H9 (cell line): ENCODE measurements around the gene KIF18B. TPM values are rescaled to one million over a fixed set of nuclear protein-coding genes. Genes with fewer than 3 reads are reported as not detected.
A peak's percentile ranks its signal among the peaks of the same experiment; 100 is the strongest.

Experiments
- DNase-seq: peaks from one replicate; pipeline ENCODE4 v3.0.0-alpha.2; 2017
- H2AFZ ChIP-seq: one replicate; pipeline ENCODE4 v1.6.1; 2013; ENCODE audit warnings: mild to moderate bottlenecking, low read length, control low read depth, moderate library complexity
- H2AK5ac ChIP-seq: 2 replicates; pipeline ENCODE4 v1.6.1; 2013; ENCODE audit warnings: low read length, control low read depth, mixed read lengths; ENCODE audit not compliant: insufficient read length
- H2BK120ac ChIP-seq: one replicate; pipeline ENCODE4 v1.6.1; 2013; ENCODE audit warnings: low read depth, mild to moderate bottlenecking, low read length, control low read depth, inconsistent platforms; ENCODE audit not compliant: poor library complexity, severe bottlenecking
- H2BK12ac ChIP-seq: 2 replicates; pipeline ENCODE4 v1.6.1; 2013; ENCODE audit warnings: low read length, control low read depth, mixed read lengths, low read depth; ENCODE audit not compliant: insufficient read length
- H2BK15ac ChIP-seq: 2 replicates; pipeline ENCODE4 v1.6.1; 2013; ENCODE audit warnings: low read depth, low read length, control low read depth
- H2BK20ac ChIP-seq: one replicate; pipeline ENCODE4 v1.6.1; 2013; ENCODE audit warnings: low read depth, mild to moderate bottlenecking, low read length, control low read depth, inconsistent platforms; ENCODE audit not compliant: poor library complexity, severe bottlenecking
- H2BK5ac ChIP-seq: 2 replicates; pipeline ENCODE4 v1.6.1; 2013; ENCODE audit warnings: low read length, control low read depth, mixed read lengths; ENCODE audit not compliant: insufficient read length
- H3K14ac ChIP-seq: 2 replicates; pipeline ENCODE4 v1.6.1; 2013; ENCODE audit warnings: low read length, control low read depth; ENCODE audit not compliant: insufficient read depth
- H3K18ac ChIP-seq: 2 replicates; pipeline ENCODE4 v1.6.1; 2013; ENCODE audit warnings: low read depth, mild to moderate bottlenecking, mixed read lengths, low read length, control low read depth; ENCODE audit not compliant: insufficient read length
- H3K23ac ChIP-seq: 2 replicates; pipeline ENCODE4 v1.6.1; 2013; ENCODE audit warnings: low read length, control low read depth, mixed read lengths, low read depth; ENCODE audit not compliant: insufficient read length
- H3K23me2 ChIP-seq: 2 replicates; pipeline ENCODE4 v1.6.1; 2013; ENCODE audit warnings: low read depth, mild to moderate bottlenecking, mixed read lengths, low read length, control low read depth; ENCODE audit not compliant: insufficient read length, poor library complexity, severe bottlenecking
- H3K27ac ChIP-seq: 2 replicates; pipeline ENCODE4 v1.5.1; 2013; ENCODE audit warnings: low read length, control low read depth, mixed read lengths, low read depth; ENCODE audit not compliant: insufficient read length
- H3K27me3 ChIP-seq: 2 replicates; pipeline ENCODE4 v1.6.1; 2013; ENCODE audit warnings: low read length, control low read depth, inconsistent platforms; ENCODE audit not compliant: insufficient read depth
- H3K4ac ChIP-seq: 2 replicates; pipeline ENCODE4 v1.6.1; 2013; ENCODE audit warnings: low read depth, mild to moderate bottlenecking, control low read depth, inconsistent platforms, low read length, moderate library complexity
- H3K4me1 ChIP-seq: 2 replicates; pipeline ENCODE4 v1.6.1; 2013; ENCODE audit warnings: low read length, control low read depth, inconsistent platforms; ENCODE audit not compliant: insufficient read depth
- H3K4me2 ChIP-seq: 2 replicates; pipeline ENCODE4 v1.6.1; 2013; ENCODE audit warnings: low read length, control low read depth, mixed read lengths; ENCODE audit not compliant: insufficient read length, insufficient read depth
- H3K56ac ChIP-seq: 2 replicates; pipeline ENCODE4 v1.6.1; 2013; ENCODE audit warnings: low read depth, mild to moderate bottlenecking, mixed read lengths, low read length, control low read depth; ENCODE audit not compliant: insufficient read length
- H3K79me1 ChIP-seq: 2 replicates; pipeline ENCODE4 v1.6.1; 2013; ENCODE audit warnings: low read depth, mild to moderate bottlenecking, moderate library complexity, low read length, control low read depth, inconsistent platforms; ENCODE audit not compliant: insufficient read depth, poor library complexity, severe bottlenecking
- H3K79me2 ChIP-seq: 2 replicates; pipeline ENCODE4 v1.6.1; 2013; ENCODE audit warnings: low read length, control low read depth, inconsistent platforms; ENCODE audit not compliant: insufficient read depth
- H3K9ac ChIP-seq: 2 replicates; pipeline ENCODE4 v1.6.1; 2013; ENCODE audit warnings: low read length, control low read depth, mixed read lengths; ENCODE audit not compliant: insufficient read length; ENCODE audit errors: extremely low read depth
- H3K9me3 ChIP-seq: one replicate; pipeline ENCODE4 v1.6.1; 2013; ENCODE audit warnings: low read depth, low read length, inconsistent platforms; ENCODE audit not compliant: control insufficient read depth
- H3T11ph ChIP-seq: one replicate; pipeline ENCODE4 v1.6.1; 2013; ENCODE audit warnings: mild to moderate bottlenecking, low read length, control low read depth, inconsistent platforms
- H4K20me1 ChIP-seq: one replicate; pipeline ENCODE4 v1.6.1; 2013; ENCODE audit not compliant: control insufficient read depth, insufficient read length, insufficient read depth
- H4K5ac ChIP-seq: 2 replicates; pipeline ENCODE4 v1.6.1; 2013; ENCODE audit warnings: low read depth, mild to moderate bottlenecking, mixed read lengths, low read length, control low read depth; ENCODE audit not compliant: insufficient read length
- H4K8ac ChIP-seq: replicated peaks from 2 replicates; pipeline ENCODE4 v1.6.1; 2013; ENCODE audit warnings: low read length, control low read depth, mixed read lengths, low read depth; ENCODE audit not compliant: insufficient read length
- H4K91ac ChIP-seq: 2 replicates; pipeline ENCODE4 v1.6.1; 2013; ENCODE audit warnings: low read depth, mild to moderate bottlenecking, moderate library complexity, mixed read lengths, low read length, control low read depth; ENCODE audit not compliant: insufficient read length
- H3K27ac Mint-ChIP-seq, 3 experiments: 2 replicates in 2 of 3; 3 replicates in 1 of 3; pipeline ENCODE4 v1.8.0; 2020 to 2021; ENCODE audit warnings: mixed read lengths in 3 of 3, mild to moderate bottlenecking in 1 of 3, moderate library complexity in 1 of 3
- H3K27me3 Mint-ChIP-seq: 2 replicates; pipeline ENCODE4 v1.8.0; 2021; ENCODE audit warnings: low read depth, mild to moderate bottlenecking, moderate library complexity, mixed read lengths
- H3K36me3 Mint-ChIP-seq, 3 experiments: 2 replicates in 2 of 3; 3 replicates in 1 of 3; pipeline ENCODE4 v1.8.0; 2020 to 2021; ENCODE audit warnings: low read depth in 3 of 3, mixed read lengths in 3 of 3; ENCODE audit not compliant: insufficient read depth in 1 of 3
- H3K4me1 Mint-ChIP-seq, 2 experiments: 2 replicates each; pipeline ENCODE4 v1.8.0; 2020; ENCODE audit warnings: mixed read lengths in 2 of 2
- H3K4me3 Mint-ChIP-seq, 2 experiments: 2 replicates in 1 of 2; 3 replicates in 1 of 2; pipeline ENCODE4 v1.8.0; 2020 to 2021; ENCODE audit warnings: mild to moderate bottlenecking in 2 of 2, mixed read lengths in 2 of 2, moderate library complexity in 1 of 2
- H3K9me3 Mint-ChIP-seq, 2 experiments: 2 replicates in 1 of 2; 3 replicates in 1 of 2; pipeline ENCODE4 v1.8.0; 2020; ENCODE audit warnings: mild to moderate bottlenecking in 2 of 2, mixed read lengths in 2 of 2, moderate library complexity in 1 of 2
- CTCF ChIP-seq: fragments of 200-600 bp; sonication (generic); conservative IDR thresholded peaks from 3 replicates; pipeline ENCODE4 v1.8.0; 2021; ENCODE audit warnings: antibody characterized with exemption, mild to moderate bottlenecking
- WGBS: extraction: QIAGEN DNeasy Blood & Tissue Kit; methylation state at CpG from one replicate; pipeline ENCODE4 v1.1.7; 2013; ENCODE audit warnings: missing lambda C conversion rate, low lambda C conversion rate, mixed read lengths; ENCODE audit not compliant: insufficient read length; ENCODE audit errors: extremely low coverage; 5-methylcytosine and 5-hydroxymethylcytosine counted together
- total RNA-seq: library from RNA; stranded (reverse); gene quantifications from 2 replicates; pipeline ENCODE4 v1.2.1, GENCODE V29; 2021

KIF18B gene
- total RNA-seq, 1 experiment from 2014 or later, result 51.8 TPM

DNA sequence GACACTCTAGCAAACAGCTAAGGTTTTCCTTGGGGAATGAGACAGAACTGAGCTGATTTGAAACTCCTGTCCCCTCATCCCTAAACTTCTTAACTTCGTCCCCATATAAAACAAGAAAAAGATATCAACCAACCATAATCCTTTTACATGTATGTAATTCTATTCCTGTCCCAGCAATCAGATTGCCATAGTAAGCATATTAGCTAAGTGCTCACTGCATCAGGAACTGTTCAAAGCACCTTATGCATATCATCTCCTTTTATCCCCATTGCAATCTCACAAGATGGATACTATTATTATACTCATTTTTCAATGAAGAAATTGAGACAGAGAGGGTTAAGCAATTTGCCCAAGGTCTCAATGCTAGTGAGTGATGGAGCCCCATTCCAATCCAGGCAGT is 6.8 kb downstream of the KIF18B start:
- H2AK5ac ChIP-seq, result no peak overlapping the region
- H3K23ac ChIP-seq, result no peak overlapping the region
- H2AFZ ChIP-seq, result no peak overlapping the region
- no peak overlapping the region for H3K27ac ChIP-seq
- Mint-ChIP-seq H3K27ac (peak overlapping the region; percentile 29 to 81 (median 62); a peak in 4 of 7 replicates), H3K9me3 (peaks cover 0 to 5% of the 10 kb centered on the region in 2 experiments; a peak in 1 of 5 replicates), H3K4me3 (no peak overlapping the region), H3K27me3 (no peaks in the 10 kb centered on the region), H3K36me3 (peaks cover 28 to 49% (median 48%) of the 10 kb centered on the region in 3 experiments), H3K4me1 (peaks cover 18 to 19% of the 10 kb centered on the region in 2 experiments)
- peaks cover 9% of the 10 kb centered on the region; the same call in 1 of the 2 replicates for H3K79me2 ChIP-seq
- no peak overlapping the region for H4K8ac ChIP-seq
- H3K18ac ChIP-seq, result no peak overlapping the region
- no peak overlapping the region for H3K56ac ChIP-seq
- H2BK15ac ChIP-seq, result no peak overlapping the region
- peaks cover 6% of the 10 kb centered on the region for H3K79me1 ChIP-seq
- H2BK5ac ChIP-seq, result no peak overlapping the region
- no peak for TF ChIP-seq CTCF
- H3K9me3 ChIP-seq, result no peaks in the 10 kb centered on the region
- H3K23me2 ChIP-seq, result no peaks in the 10 kb centered on the region
- peaks cover 2% of the 10 kb centered on the region for H3K4me1 ChIP-seq
- no peak overlapping the region for H3K4me2 ChIP-seq
- no peak overlapping the region for H2BK12ac ChIP-seq
- no peak overlapping the region for H3T11ph ChIP-seq
- H3K4ac ChIP-seq, result no peak overlapping the region
- no peak overlapping the region for H4K5ac ChIP-seq
- no peak overlapping the region for H2BK120ac ChIP-seq
- no peak overlapping the region for H4K91ac ChIP-seq
- no peak overlapping the region for H3K14ac ChIP-seq
- H2BK20ac ChIP-seq, result no peak overlapping the region
- no peaks in the 10 kb centered on the region for H4K20me1 ChIP-seq
- H3K27me3 ChIP-seq, result no peaks in the 10 kb centered on the region
- no peak overlapping the region for H3K9ac ChIP-seq
- WGBS, result 100% methylated on average over 1 of the region's 1 CpG
- DNase-seq, result no peak
